Fibroblast of upper back skin (primary cell): ENCODE measurements around the gene SEM1.
"Not testable (repeated sequence)": the region's sequence is repeated elsewhere in the genome, so short reads cannot be mapped to it uniquely, and the experiment has no call there.

Source experiments
- DNase-seq: peaks from one replicate; pipeline ENCODE4 v3.0.0-alpha.2; 2013

Gene SEM1

DNA sequence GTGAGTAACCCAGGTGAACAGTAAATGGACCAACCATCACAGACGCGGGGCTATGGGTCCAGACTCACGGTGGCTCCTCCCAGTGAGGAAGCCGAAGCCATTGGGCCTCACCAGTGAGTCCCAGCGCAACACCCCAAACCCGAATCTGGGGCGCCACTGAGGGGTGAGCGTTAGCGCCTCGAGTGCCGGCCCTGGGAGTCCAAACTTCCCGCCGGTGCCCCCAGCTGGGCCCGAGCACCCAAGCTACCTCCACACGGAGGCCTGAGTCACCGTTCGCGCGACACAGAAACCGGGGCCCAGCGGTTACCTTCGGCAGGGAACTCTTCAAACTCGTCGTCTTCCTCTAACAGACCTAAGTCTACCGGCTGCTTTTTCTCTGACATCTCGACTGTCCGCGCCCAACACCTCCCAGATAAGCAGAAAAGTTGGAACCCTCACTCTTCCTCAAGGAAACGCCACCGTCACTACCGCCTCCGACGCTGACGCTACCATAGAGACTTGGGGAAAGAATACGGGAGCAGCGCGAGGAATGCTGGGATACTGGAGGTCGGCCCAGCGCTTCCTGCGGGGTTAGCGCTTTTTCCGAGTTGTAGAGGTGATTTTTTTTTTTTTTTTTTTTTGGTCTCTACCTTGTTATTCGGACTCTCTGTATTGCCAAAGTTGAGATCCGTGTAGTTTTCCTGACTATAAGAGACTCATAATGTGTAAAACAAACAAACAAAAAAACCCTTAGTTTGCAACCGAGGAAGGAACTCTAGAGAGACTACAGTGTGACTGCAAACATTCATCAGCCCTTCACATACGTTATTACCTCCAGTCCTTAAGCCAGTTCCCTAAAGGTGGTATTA is at the start of gene SEM1:
TSS of gene SEM1 (minus strand) at position 466 of the 848 bp plus-strand sequence. CDS start at position 383, 83 bp downstream.
- DNase-seq, result peak; percentile 84

DNA sequence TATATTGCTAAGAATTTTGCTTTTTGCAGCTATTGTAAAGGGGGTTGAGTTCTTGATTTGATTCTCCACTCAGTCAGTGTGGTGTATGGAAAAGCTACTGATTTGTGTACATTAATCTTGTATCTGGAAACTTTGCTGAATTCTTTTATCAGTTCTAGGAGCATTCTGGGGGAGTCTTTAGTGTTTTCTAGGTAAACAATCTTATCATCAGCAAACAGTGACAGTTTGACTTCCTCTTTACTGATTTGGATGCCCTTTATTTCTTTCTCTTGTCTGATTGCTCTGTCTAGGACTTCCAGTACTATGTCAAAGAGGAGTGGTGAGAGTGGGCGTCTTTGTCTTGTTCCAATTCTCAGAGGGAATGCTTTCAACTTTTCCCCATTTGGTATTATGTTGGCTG is 48.2 kb upstream of the SEM1 start:
- DNase-seq, result not testable (repeated sequence)

- DNase-seq, result no peak
Measured at GRCh38 chr7:96747418-96747940, 37.8 kb upstream of the SEM1 start.

DNA sequence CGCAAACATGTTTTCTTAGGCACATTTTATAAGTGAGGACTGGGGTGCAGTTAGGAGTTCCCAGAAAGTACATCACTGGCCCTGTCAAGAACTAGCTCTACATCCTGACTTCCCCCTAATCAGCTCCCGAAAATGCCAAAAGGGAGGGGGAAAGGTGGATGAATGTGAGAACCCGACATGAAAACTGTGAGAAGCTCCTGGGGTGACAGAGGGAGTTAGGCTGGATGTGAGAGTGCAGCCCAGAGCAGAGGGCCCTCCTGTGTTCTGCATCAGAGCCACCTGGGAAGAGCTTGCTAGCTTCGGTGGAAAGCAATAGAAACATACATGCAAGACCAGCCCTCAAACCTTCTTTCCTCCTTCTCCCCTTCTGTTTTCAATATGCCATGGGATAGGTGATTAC is 30.5 kb upstream of the SEM1 start:
- DNase-seq, result no peak

- DNase-seq, result no peak
Measured at GRCh38 chr7:96739609-96740008, 30.0 kb upstream of the SEM1 start.

DNA sequence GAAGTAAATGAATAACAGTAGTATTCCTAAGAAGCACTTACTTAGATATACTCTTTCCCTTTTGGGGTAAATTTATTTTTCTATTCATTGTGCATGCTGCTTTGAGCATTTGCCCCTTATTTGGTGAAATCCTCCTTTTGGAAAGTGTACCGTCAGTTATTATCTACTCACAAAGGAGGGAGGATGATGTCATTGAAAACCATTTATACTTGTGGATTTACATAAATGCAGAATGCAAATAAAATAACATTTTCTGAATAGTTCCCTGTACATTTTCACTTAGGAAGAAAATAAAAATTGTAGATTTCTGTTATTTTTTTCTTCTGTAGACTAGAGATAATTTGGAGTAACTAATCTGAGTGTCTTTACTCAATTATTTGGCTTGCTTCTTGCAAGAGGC is 29.5 kb upstream of the SEM1 start:
- no peak for DNase-seq

DNA sequence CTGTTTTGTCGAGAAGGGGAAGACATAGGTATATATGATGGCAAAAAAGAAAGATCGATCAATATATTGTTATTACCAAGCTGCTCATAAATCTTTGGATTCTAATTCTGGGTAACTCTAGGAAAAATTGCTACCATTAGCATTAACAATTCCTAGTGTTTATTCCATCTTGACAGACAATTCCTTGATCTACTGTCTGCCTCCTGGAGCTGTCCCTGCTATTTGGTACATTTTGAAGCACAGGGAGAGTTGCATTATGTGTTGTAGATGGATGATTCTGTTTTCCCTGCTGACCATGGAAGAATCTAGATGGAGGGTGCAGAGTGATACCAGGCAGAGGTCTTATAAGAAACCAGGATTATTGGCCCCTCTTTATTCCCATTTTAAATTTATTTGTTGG is 29.1 kb upstream of the SEM1 start:
- no peak for DNase-seq

- DNase-seq, result no peak
Measured at GRCh38 chr7:96737545-96738050, 28.0 kb upstream of the SEM1 start.

- DNase-seq, result no peak
Measured at GRCh38 chr7:96734343-96734742, 24.7 kb upstream of the SEM1 start.

- no peak for DNase-seq
Measured at GRCh38 chr7:96729820-96730219, 20.2 kb upstream of the SEM1 start.

DNA sequence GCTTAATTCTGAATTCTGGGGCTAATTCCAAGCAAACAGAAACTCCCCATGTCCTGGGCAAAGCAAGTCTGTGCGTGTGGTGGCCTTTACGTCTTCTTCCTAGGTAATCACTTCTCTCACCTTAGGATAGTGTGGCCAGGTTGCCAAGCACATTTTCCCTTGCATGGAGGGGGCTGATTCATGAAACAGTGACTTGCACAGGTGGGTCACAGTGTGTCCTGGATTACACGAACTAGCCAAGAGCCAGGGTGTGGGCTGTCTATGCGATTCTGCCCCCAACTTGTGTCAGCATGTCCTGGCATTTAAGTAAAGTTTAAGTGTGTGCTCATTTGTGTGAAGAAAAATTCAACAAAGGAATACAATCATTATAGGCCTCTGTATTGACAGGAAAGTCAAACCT is 18.5 kb upstream of the SEM1 start:
- no peak for DNase-seq

GRCh38 chr7:96727534-96728088 is 18.0 kb upstream of the SEM1 start:
- no peak for DNase-seq

GRCh38 chr7:96723622-96724021 is 14.0 kb upstream of the SEM1 start:
- peak; percentile 23 for DNase-seq

DNA sequence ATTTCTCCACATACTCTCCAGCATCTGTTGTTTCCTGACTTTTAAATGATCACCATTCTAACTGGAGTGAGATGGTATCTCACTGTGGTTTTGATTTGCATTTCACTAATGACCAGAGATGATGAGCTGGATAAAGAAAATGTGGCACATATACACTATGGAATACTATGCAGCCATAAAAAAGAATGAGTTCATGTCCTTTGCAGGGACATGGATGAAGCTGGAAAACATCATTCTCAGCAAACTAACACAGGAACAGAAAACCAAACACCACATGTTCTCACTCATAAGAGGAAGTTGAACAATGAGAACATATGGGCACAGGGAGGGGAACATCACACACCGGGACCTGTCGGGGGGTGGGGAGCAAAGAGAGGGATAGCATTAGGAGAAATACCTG is 13.3 kb upstream of the SEM1 start:
- DNase-seq, result not testable (repeated sequence)

- peak; percentile 54 for DNase-seq
Measured at GRCh38 chr7:96720843-96721242, 11.2 kb upstream of the SEM1 start.

DNA sequence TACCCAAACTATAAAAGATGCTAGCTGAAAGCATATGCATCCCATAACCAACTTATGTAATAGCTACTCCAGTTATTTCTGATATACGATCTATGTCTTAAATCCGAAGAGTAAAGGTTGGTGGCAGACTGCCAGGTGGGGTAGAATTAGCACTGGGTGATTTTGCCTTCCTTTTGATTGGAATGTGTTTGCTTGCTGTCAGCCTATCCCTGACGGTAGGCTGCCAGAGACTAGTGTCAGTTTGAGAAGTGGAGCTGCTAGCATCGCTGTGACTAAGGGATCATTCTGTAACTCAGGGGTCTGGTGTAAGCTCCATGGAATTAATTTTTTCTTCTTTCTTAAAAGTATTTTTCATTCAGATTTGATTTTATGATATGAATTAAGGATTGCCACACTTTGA is 9.5 kb upstream of the SEM1 start:
- DNase-seq, result no peak

DNA sequence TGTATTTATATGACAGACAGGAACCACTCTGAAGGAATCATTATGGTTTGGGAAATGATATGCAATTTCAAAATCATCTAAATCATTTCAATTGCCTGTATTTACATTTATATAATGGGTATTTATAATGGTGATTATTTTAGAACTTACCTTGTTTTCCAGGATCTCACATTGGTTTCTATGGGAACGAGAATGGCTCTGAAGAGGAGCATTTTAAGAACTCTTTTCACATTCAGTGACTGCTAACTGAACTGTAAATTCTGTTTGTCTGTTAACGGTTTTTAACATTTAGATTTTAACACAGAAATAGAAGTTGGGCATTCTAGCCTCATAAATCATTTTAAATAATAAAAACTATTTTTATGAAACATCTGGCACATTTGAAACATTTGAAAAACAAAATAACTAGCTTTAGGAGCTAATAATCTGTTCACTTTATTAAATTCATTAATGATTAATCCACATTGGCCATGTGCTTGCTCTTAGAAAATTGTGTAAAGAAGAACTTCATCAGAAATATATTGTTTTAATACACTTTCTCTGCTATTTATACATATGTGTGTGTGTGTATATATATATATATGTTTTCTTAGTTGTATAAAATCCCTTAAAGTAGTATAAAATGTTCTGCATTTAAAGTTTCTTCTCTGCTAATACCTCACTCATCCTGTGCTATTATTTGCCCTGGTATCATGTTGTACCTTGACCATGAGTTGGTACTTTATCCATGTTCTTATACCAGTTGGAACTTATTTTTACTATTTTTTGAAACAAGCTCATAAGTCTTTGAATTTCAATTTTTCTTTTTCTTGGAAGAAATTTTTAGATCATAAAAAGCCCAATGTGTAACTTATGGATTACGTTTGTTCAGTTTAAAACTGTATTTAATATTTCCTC is 8.7 kb upstream of the SEM1 start:
- no peak for DNase-seq

DNA sequence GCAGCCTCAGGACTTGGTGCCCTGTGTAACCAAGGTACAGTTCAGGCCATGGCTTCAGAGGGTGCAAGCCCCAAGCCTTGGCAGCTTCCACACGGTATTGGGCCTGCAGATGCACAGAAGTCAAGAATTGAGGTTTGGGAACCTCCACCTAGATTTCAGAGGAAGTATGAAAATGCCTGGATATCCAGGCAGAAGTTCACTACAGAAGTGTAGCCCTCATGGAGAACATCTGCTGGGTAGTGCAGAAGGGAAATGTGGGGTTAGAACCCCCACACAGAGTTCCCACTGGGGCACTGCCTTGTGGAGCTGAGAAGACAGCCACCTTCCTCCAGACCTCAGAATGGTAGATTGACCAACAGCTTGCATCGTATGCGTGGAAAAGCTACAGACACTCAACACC is 3.4 kb upstream of the SEM1 start:
- DNase-seq, result no peak

DNA sequence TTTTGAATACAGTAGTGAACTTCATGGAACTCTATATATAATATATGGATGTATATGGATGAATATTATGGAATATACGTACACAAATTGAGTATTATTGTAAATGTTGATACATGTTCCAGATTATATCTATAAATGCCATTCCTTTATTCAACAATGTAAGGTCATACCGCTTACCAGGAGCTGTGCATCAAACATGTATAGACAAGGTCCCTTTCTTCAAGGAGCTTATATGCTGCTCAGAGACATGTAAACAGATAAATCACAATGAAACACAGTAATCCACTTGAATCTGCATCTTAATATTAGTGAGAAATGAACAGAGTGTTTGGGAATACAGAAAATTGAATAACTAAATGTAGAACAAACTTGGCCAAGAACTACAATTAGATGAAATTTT is 898 bp upstream of the SEM1 start:
- no peak for DNase-seq

GRCh38 chr7:96708872-96709271 is 774 bp downstream of the SEM1 start:
- DNase-seq, result no peak

DNA sequence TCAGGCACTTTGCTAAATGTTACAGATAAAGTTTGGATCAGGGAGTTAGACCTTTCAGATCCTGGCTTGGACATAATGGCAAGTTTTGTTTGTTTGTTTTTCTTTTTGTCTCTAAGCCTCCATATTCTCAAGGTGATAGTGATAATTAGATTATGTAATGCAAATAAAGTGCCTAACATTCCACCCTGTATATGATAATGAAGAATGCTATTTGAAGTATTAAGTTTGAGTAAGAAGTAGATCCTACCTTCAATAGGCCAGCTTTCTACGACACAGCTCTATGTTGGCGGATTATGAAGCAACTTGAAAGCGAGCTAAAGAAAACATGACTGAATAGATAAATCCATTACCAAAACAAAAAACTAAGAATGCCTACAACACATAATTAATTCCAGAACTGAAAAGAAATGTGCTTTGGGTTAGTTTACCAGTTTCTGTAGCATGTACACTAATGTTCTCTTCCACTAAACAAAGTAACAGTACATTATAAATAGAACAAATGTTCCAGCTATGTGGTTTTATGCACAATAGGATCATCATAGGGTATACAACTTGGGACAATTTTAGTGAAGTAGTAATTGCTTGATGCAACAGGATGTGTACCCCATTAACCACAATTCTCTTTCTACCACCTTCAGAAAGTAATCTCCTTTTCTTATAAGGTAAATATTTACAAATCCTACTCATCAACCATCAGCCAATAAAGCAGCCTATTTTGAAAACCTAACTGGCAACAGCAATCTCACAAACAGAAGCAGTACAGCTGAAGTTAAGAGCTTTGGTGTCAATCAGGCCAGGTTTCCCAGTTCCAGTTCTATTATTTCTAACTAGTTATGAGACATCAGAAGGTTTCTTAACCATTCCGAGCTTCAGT is 1.5 kb downstream of the SEM1 start:
- no peak for DNase-seq

DNA sequence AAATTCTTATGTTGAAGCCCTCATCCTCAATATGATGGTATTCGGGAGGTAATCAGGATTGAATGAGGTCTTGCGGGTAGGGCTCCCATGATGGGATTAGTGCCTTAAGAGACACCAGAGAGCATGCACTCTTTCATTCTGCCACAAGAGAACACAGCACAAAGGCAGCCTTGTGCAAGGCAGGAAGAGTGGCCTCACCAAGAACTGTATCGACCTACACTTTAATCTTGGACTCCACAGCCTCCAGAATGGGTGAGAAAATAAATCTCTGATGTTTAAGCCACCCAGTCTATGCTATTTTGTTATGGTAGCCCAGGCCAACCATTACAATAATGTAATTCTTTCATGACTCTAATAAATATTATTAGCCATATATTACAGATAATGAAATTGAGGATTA is 8.4 kb downstream of the SEM1 start:
- DNase-seq, result no peak
